ENCODE measurements around the gene NLRP1. TPM values are rescaled to one million over a fixed set of nuclear protein-coding genes. Genes with fewer than 3 reads are reported as not detected.

Gene NLRP1
- total and polyA plus RNA-seq, 2 experiments from 2014 or later, result 42.9 to 64.8 TPM

- no peak for DNase-seq (ENCODE audit: low spot score)
- no peaks in the 10 kb centered on the region for H3K9me2 ChIP-seq (replicated peaks; ENCODE audit: insufficient read depth)
- TF ChIP-seq EZH2 (IDR thresholded peaks at IDR 0.05; ENCODE audit: borderline replicate concordance) (no peak), EZH2phosphoT487 (IDR thresholded peaks at IDR 0.05; ENCODE audit: low read depth, severe bottlenecking, unreplicated experiment) (no peak)
- TF ChIP-seq, protein P1, sequence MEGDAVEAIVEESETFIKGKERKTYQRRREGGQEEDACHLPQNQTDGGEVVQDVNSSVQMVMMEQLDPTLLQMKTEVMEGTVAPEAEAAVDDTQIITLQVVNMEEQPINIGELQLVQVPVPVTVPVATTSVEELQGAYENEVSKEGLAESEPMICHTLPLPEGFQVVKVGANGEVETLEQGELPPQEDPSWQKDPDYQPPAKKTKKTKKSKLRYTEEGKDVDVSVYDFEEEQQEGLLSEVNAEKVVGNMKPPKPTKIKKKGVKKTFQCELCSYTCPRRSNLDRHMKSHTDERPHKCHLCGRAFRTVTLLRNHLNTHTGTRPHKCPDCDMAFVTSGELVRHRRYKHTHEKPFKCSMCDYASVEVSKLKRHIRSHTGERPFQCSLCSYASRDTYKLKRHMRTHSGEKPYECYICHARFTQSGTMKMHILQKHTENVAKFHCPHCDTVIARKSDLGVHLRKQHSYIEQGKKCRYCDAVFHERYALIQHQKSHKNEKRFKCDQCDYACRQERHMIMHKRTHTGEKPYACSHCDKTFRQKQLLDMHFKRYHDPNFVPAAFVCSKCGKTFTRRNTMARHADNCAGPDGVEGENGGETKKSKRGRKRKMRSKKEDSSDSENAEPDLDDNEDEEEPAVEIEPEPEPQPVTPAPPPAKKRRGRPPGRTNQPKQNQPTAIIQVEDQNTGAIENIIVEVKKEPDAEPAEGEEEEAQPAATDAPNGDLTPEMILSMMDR (IDR thresholded peaks at IDR 0.05; ENCODE audit: poor library complexity), result no peak
- no peak overlapping the region for H3K4me2 ChIP-seq
- H3K36me3 ChIP-seq (replicated peaks; ENCODE audit: insufficient read depth, low read depth), result no peaks in the 10 kb centered on the region
- 91% methylated on average over 11 of the region's 11 CpGs for WGBS (ENCODE audit: low lambda C conversion rate, missing lambda C conversion rate)
- no peaks in the 10 kb centered on the region for H4K20me1 ChIP-seq (ENCODE audit: insufficient read depth, poor library complexity, severe bottlenecking)
- no peaks in the 10 kb centered on the region for H3K4me1 ChIP-seq (ENCODE audit: insufficient read depth)
- no peak overlapping the region for H2AFZ ChIP-seq
- H3K79me2 ChIP-seq, result no peaks in the 10 kb centered on the region
- no peak overlapping the region for H3K27ac ChIP-seq
- H3K9me3 ChIP-seq (ENCODE audit: low read depth), result no peaks in the 10 kb centered on the region
- H3K27me3 ChIP-seq, result no peaks in the 10 kb centered on the region
- H3K4me3 ChIP-seq, result no peak overlapping the region
Measured at GRCh38 chr17:5585287-5585794, 1.0 kb upstream of the NLRP1 start.

DNA sequence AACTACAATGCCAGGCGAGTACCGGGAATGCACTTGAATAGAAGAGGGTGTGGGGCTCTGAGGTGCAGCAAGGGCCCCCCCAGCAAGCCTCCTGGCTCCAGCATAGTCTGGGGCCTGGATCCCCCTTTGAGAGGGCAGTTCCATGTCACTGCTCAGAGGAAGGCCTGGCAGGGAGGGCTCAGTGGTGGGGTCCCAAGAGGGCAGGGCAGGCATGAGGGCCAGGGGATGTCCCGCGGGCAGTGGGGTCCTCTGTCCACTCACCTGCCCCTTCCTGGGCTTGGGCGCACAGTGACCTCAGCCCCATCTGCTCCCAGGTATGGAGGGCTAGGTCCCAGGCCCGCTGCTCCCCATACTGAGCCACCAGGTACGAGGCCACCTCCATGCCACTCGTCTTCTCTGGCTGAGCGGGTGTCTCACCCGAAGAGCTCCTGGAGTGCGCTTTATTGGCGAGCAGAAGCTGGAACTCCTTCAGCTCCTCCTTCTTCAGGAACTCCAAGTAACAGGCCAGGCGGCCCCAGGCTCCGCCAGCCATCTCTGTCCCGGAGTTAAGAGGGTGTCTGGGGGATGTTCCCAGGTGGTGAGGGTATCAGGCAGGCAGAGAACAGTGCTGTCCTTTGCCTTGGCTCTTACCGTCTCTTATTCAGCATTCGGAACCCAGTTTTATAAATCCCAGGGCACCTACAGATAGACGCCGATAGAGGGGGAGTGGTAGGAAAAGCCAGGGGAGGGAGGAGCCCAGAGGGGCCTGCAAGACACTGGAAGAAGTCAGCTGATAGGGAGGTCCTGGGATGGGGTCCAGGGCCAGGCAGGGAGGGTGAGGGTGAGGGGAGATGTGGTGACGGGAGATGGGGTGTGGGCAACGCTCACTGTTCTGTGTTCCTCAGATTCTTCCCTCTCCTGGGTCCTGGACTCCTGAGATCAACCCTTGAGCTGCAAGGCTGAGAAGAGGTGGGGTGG lies 605 bp downstream of the NLRP1 start:
- Histone ChIP-seq H3K9me2 (replicated peaks; ENCODE audit: insufficient read depth) (no peaks in the 10 kb centered on the region), H4K20me1 (ENCODE audit: insufficient read depth, poor library complexity, severe bottlenecking) (no peaks in the 10 kb centered on the region), H3K4me1 (ENCODE audit: insufficient read depth) (no peaks in the 10 kb centered on the region), H3K79me2 (no peaks in the 10 kb centered on the region), H3K36me3 (replicated peaks; ENCODE audit: insufficient read depth, low read depth) (no peaks in the 10 kb centered on the region), H3K27me3 (no peaks in the 10 kb centered on the region), H3K4me2 (no peak overlapping the region), H3K27ac (no peak overlapping the region), H3K9me3 (ENCODE audit: low read depth) (no peaks in the 10 kb centered on the region), H2AFZ (no peak overlapping the region), H3K4me3 (no peak overlapping the region)
- DNase-seq (ENCODE audit: low spot score), result no peak
- TF ChIP-seq EZH2phosphoT487 (IDR thresholded peaks at IDR 0.05; ENCODE audit: low read depth, severe bottlenecking, unreplicated experiment), result no peak
- no peak for TF ChIP-seq EZH2 (IDR thresholded peaks at IDR 0.05; ENCODE audit: borderline replicate concordance)
- TF ChIP-seq, protein P1 (IDR thresholded peaks at IDR 0.05; ENCODE audit: poor library complexity), result no peak
- WGBS (ENCODE audit: low lambda C conversion rate, missing lambda C conversion rate), result 92% methylated on average over 20 of the region's 21 CpGs

- H3K27me3 ChIP-seq, result no peaks in the 10 kb centered on the region
- H4K20me1 ChIP-seq (ENCODE audit: insufficient read depth, poor library complexity, severe bottlenecking), result no peaks in the 10 kb centered on the region
- H3K4me3 ChIP-seq, result no peak overlapping the region
- H3K4me1 ChIP-seq (ENCODE audit: insufficient read depth), result no peaks in the 10 kb centered on the region
- no peak overlapping the region for H3K27ac ChIP-seq
- DNase-seq (ENCODE audit: low spot score), result no peak
- H3K36me3 ChIP-seq (replicated peaks; ENCODE audit: insufficient read depth, low read depth), result no peaks in the 10 kb centered on the region
- no peak for TF ChIP-seq EZH2 (IDR thresholded peaks at IDR 0.05; ENCODE audit: borderline replicate concordance)
- TF ChIP-seq, protein P1 (IDR thresholded peaks at IDR 0.05; ENCODE audit: poor library complexity), result no peak
- TF ChIP-seq EZH2phosphoT487 (IDR thresholded peaks at IDR 0.05; ENCODE audit: low read depth, severe bottlenecking, unreplicated experiment), result no peak
- no peak overlapping the region for H2AFZ ChIP-seq
- no peaks in the 10 kb centered on the region for H3K9me2 ChIP-seq (replicated peaks; ENCODE audit: insufficient read depth)
- no peaks in the 10 kb centered on the region for H3K79me2 ChIP-seq
- H3K9me3 ChIP-seq (ENCODE audit: low read depth), result no peaks in the 10 kb centered on the region
- no peak overlapping the region for H3K4me2 ChIP-seq
- WGBS (ENCODE audit: low lambda C conversion rate, missing lambda C conversion rate), result 72% methylated on average over 11 of the region's 11 CpGs
Measured at GRCh38 chr17:5582209-5583185, 1.8 kb downstream of the NLRP1 start.
